ENCODE measurements around the gene QSOX2. TPM values are rescaled to one million over a fixed set of nuclear protein-coding genes. Genes with fewer than 3 reads are reported as not detected.
A peak's percentile ranks its signal among the peaks of the same experiment; 100 is the strongest.

QSOX2 gene
- total RNA-seq, 1 experiment from 2014 or later, result 9.9 TPM

DNA sequence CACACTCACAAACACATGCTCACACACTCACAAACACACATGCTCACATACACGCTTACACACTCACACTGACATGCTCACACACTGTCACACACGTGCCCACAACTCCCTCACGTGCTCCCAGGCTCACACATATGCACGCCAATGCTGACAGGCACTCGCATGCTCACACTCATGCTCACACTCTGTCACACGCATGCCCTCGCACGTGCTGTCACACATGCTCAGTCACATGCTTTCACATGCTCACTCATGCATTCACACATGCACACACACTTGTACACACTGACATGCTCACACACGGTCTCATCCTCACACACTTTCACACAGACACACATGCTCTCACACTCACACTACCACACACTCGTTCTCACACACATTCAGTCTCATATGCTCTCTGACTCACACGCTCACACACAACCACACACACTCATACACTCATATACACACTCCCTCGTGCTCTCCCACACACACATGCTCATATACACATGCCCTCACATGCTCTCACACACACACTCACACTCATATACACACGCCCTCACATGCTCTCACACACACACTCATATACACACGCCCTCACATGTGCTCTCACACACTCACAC, 48.0 kb upstream of the QSOX2 start:
- Histone ChIP-seq H3K36me3 (ENCODE audit: low read depth, low read length) (no peaks in the 10 kb centered on the region), H3K4me2 (ENCODE audit: low read length) (no peak overlapping the region), H4K20me1 (ENCODE audit: low read length) (no peaks in the 10 kb centered on the region), H3K9me2 (replicated peaks; ENCODE audit: low read length) (no peaks in the 10 kb centered on the region), H2AFZ (ENCODE audit: low read length) (no peak overlapping the region), H3K4me3 (ENCODE audit: low read length) (no peak overlapping the region), H3K9me3 (ENCODE audit: low read length) (no peaks in the 10 kb centered on the region), H3K27ac (ENCODE audit: low read length) (no peak overlapping the region), H3F3A (ENCODE audit: low read length, unreplicated experiment) (no peaks in the 10 kb centered on the region), H3K9ac (ENCODE audit: low read length) (no peak overlapping the region), H3K27me3 (ENCODE audit: low read length) (no peaks in the 10 kb centered on the region), H3K79me2 (ENCODE audit: low read length) (no peaks in the 10 kb centered on the region), H3K4me1 (ENCODE audit: insufficient read depth, low read length) (peaks cover 9% of the 10 kb centered on the region)
- DNase-seq (no peak), ATAC-seq (no peak)
- POLR2A ChIA-PET (ENCODE audit: unreplicated experiment), result no interaction called here
- no peak for TF ChIP-seq EZH2phosphoT487 (IDR thresholded peaks at IDR 0.05; ENCODE audit: borderline replicate concordance, low read length)
- no peak for TF ChIP-seq EZH2 (IDR thresholded peaks at IDR 0.05; ENCODE audit: low read length, unreplicated experiment)
- TF ChIP-seq, protein P1, sequence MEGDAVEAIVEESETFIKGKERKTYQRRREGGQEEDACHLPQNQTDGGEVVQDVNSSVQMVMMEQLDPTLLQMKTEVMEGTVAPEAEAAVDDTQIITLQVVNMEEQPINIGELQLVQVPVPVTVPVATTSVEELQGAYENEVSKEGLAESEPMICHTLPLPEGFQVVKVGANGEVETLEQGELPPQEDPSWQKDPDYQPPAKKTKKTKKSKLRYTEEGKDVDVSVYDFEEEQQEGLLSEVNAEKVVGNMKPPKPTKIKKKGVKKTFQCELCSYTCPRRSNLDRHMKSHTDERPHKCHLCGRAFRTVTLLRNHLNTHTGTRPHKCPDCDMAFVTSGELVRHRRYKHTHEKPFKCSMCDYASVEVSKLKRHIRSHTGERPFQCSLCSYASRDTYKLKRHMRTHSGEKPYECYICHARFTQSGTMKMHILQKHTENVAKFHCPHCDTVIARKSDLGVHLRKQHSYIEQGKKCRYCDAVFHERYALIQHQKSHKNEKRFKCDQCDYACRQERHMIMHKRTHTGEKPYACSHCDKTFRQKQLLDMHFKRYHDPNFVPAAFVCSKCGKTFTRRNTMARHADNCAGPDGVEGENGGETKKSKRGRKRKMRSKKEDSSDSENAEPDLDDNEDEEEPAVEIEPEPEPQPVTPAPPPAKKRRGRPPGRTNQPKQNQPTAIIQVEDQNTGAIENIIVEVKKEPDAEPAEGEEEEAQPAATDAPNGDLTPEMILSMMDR (conservative IDR thresholded peaks at IDR 0.05; ENCODE audit: low read depth, low read length), result no peak
- intact Hi-C loops (cut with micrococcal nuclease), result no loop called here
- CTCF ChIA-PET, result no interaction called here
- BruUV-seq (replicated peaks), result no TSS peak

DNA sequence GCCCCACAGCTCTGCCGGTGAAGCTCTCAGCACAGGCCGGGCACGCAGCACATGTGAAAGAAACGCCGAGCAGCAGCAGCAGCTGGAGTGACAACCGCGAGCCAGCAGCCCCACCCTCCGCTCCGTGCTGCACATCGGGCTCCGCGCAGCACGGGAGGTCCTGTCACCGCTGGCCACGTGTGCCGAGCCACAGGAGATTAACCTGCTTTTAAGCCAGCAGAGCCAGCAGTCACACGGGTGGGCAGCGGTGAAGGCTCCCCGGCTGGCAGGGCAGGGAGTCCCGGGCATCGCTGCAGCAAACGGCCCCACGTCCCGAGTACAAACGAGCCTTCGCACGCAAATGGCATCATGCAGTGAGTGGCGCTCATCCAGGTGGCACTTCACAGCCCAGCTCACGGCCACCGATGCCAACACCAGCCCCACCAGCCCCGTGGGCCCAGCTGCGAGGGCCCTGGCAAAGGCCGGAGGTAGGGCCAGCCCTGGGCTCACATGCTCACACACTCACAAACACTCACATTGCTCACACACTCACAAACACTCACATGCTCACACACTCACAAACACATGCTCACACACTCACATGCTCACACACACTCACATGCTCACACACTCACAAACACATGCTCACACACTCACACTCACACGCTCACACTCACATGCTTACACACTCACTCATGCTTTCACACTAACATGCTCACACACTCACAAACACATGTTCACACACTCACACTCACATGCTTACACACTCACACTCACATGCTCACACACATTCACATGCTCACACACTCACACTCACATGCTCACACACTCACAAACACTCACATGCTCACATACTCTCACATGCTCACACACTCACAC, 47.2 kb upstream of the QSOX2 start:
- CTCF ChIA-PET, result no interaction called here
- intact Hi-C loops (cut with micrococcal nuclease), result no loop called here
- Histone ChIP-seq H3K36me3 (ENCODE audit: low read depth, low read length) (no peaks in the 10 kb centered on the region), H2AFZ (ENCODE audit: low read length) (peak overlapping the region; percentile 48; the same call in 1 of the 2 replicates), H3K4me2 (ENCODE audit: low read length) (peak overlapping the region; percentile 71), H3K27ac (ENCODE audit: low read length) (no peak overlapping the region), H3K9ac (ENCODE audit: low read length) (no peak overlapping the region), H3K9me3 (ENCODE audit: low read length) (no peaks in the 10 kb centered on the region), H4K20me1 (ENCODE audit: low read length) (no peaks in the 10 kb centered on the region), H3F3A (ENCODE audit: low read length, unreplicated experiment) (no peaks in the 10 kb centered on the region), H3K27me3 (ENCODE audit: low read length) (no peaks in the 10 kb centered on the region), H3K4me1 (ENCODE audit: insufficient read depth, low read length) (peaks cover 9% of the 10 kb centered on the region), H3K9me2 (replicated peaks; ENCODE audit: low read length) (no peaks in the 10 kb centered on the region), H3K4me3 (ENCODE audit: low read length) (no peak overlapping the region; the same call in 1 of the 2 replicates), H3K79me2 (ENCODE audit: low read length) (no peaks in the 10 kb centered on the region)
- TF ChIP-seq, protein P1 (conservative IDR thresholded peaks at IDR 0.05; ENCODE audit: low read depth, low read length), result no peak
- TF ChIP-seq EZH2 (IDR thresholded peaks at IDR 0.05; ENCODE audit: low read length, unreplicated experiment) (no peak), EZH2phosphoT487 (IDR thresholded peaks at IDR 0.05; ENCODE audit: borderline replicate concordance, low read length) (no peak)
- ATAC-seq (peak; percentile 48), DNase-seq (peak; percentile 2)
- POLR2A ChIA-PET (ENCODE audit: unreplicated experiment), result no interaction called here
- BruUV-seq (replicated peaks), result no TSS peak

Measured in PC-3 (cell line).